Smooth muscle cell (in vitro differentiated cells): ENCODE measurements around the gene ANXA2. TPM values are rescaled to one million over a fixed set of nuclear protein-coding genes. Genes with fewer than 3 reads are reported as not detected.
A peak's percentile ranks its signal among the peaks of the same experiment; 100 is the strongest.

ENCODE experiments used
- DNase-seq: peaks from one replicate; lab custom pipeline; 2025; ENCODE audit not compliant: unreplicated experiment; lab: John Stamatoyannopoulos, UW
- H2AFZ ChIP-seq: fragments of 200-600 bp; sonication (generic); 2 replicates; pipeline ENCODE4 v1.6.0; 2016; ENCODE audit warnings: antibody characterized with exemption, low read depth, mild to moderate bottlenecking
- H3F3A ChIP-seq: fragments of 200-600 bp; sonication (generic); 2 replicates; pipeline ENCODE4 v1.6.0; 2017; ENCODE audit warnings: antibody characterized with exemption, low read depth
- H3K27ac ChIP-seq: fragments of 200-600 bp; sonication (generic); 2 replicates; pipeline ENCODE4 v1.5.1; 2016; ENCODE audit warnings: low read depth, mild to moderate bottlenecking
- H3K27me3 ChIP-seq: fragments of 200-600 bp; sonication (generic); 2 replicates; pipeline ENCODE4 v1.6.1; 2016; ENCODE audit warnings: low read depth, mild to moderate bottlenecking
- H3K36me3 ChIP-seq: fragments of 200-600 bp; sonication (generic); 2 replicates; pipeline ENCODE4 v1.5.1; 2016; ENCODE audit warnings: low read depth
- H3K4me1 ChIP-seq: fragments of 200-600 bp; sonication (generic); 2 replicates; pipeline ENCODE4 v1.5.1; 2016; ENCODE audit warnings: low read depth
- H3K4me2 ChIP-seq: fragments of 200-600 bp; sonication (generic); 2 replicates; pipeline ENCODE4 v1.6.0; 2016; ENCODE audit warnings: mild to moderate bottlenecking
- H3K4me3 ChIP-seq: fragments of 200-600 bp; sonication (generic); 2 replicates; pipeline ENCODE4 v1.5.1; 2016; ENCODE audit warnings: mild to moderate bottlenecking
- H3K79me2 ChIP-seq: fragments of 200-600 bp; sonication (generic); 2 replicates; pipeline ENCODE4 v1.6.0; 2016; ENCODE audit warnings: low read depth, mild to moderate bottlenecking
- H3K9ac ChIP-seq: fragments of 200-600 bp; sonication (generic); 2 replicates; pipeline ENCODE4 v1.6.0; 2016; ENCODE audit warnings: low read depth
- H3K9me3 ChIP-seq: fragments of 200-600 bp; sonication (generic); replicated peaks from 2 replicates; pipeline ENCODE4 v1.5.1; 2016; ENCODE audit warnings: low read depth
- H4K20me1 ChIP-seq: fragments of 200-600 bp; sonication (generic); 2 replicates; pipeline ENCODE4 v1.6.0; 2016; ENCODE audit warnings: low read depth
- WGBS: methylation state at CpG from one replicate; pipeline ENCODE4 v1.1.7; 2016; ENCODE audit warnings: low lambda C conversion rate; 5-methylcytosine and 5-hydroxymethylcytosine counted together
- polyA plus RNA-seq: library from polyadenylated mRNA; unstranded; fragments of >200 nt; fragmentation: Nextera tagmentation; extraction: Ambion mirVana; gene quantifications from 2 replicates; pipeline ENCODE4 v1.2.1, GENCODE V29; 2016
- total RNA-seq: library from RNA; depleted of rRNA; stranded (reverse); fragments of >200 nt; gene quantifications from 2 replicates; pipeline ENCODE4 v1.2.3, GENCODE V29; 2014
- TF ChIP-seq, protein P1 (sequence below): fragments of 200-600 bp; sonication (generic); IDR thresholded peaks from 2 replicates; pipeline ENCODE4 v1.5.1; 2017; ENCODE audit warnings: borderline replicate concordance, mild to moderate bottlenecking, antibody characterized with exemption; ENCODE audit not compliant: insufficient read depth, poor library complexity, severe bottlenecking

ANXA2 gene
- total and polyA plus RNA-seq, 2 experiments from 2014 or later = 2,477 to 2,665 TPM

DNA sequence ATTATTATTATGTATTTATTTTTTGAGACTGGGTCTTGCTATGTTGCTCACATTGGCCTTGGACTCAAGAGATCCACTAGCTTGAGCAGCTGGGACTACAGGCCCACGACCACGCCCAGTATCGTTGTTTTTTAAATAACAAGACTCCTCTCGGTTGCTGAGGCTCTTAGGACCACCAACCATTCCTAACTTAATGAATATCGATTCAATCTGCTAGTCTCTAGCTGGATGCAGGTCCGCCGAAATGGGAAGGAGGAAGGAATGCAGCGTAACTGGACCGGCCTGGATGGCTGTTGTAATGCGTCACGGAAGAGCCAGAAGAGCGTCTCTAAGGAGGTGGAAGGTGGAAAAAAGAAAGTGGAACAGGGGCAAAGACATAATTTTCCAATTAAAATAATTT is 1.7 kb downstream of the ANXA2 start:
- peak overlapping the region; percentile 89 for H3K4me2 ChIP-seq
- no peaks in the 10 kb centered on the region for H3K9me3 ChIP-seq
- no peaks in the 10 kb centered on the region for H3K27me3 ChIP-seq
- peaks cover 62% of the 10 kb centered on the region for H4K20me1 ChIP-seq
- DNase-seq = no peak
- 22% methylated on average over 12 of the region's 12 CpGs for WGBS
- H3K4me1 ChIP-seq = peaks cover 62% of the 10 kb centered on the region
- H2AFZ ChIP-seq = no peak overlapping the region
- TF ChIP-seq, protein P1, sequence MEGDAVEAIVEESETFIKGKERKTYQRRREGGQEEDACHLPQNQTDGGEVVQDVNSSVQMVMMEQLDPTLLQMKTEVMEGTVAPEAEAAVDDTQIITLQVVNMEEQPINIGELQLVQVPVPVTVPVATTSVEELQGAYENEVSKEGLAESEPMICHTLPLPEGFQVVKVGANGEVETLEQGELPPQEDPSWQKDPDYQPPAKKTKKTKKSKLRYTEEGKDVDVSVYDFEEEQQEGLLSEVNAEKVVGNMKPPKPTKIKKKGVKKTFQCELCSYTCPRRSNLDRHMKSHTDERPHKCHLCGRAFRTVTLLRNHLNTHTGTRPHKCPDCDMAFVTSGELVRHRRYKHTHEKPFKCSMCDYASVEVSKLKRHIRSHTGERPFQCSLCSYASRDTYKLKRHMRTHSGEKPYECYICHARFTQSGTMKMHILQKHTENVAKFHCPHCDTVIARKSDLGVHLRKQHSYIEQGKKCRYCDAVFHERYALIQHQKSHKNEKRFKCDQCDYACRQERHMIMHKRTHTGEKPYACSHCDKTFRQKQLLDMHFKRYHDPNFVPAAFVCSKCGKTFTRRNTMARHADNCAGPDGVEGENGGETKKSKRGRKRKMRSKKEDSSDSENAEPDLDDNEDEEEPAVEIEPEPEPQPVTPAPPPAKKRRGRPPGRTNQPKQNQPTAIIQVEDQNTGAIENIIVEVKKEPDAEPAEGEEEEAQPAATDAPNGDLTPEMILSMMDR = no peak
- H3K27ac ChIP-seq = peak overlapping the region; percentile 99
- no peaks in the 10 kb centered on the region for H3K36me3 ChIP-seq
- peak overlapping the region; percentile 99 for H3K9ac ChIP-seq
- H3K79me2 ChIP-seq = peaks cover 63% of the 10 kb centered on the region
- peak overlapping the region; percentile 98 for H3K4me3 ChIP-seq
- peaks cover 66% of the 10 kb centered on the region for H3F3A ChIP-seq

DNA sequence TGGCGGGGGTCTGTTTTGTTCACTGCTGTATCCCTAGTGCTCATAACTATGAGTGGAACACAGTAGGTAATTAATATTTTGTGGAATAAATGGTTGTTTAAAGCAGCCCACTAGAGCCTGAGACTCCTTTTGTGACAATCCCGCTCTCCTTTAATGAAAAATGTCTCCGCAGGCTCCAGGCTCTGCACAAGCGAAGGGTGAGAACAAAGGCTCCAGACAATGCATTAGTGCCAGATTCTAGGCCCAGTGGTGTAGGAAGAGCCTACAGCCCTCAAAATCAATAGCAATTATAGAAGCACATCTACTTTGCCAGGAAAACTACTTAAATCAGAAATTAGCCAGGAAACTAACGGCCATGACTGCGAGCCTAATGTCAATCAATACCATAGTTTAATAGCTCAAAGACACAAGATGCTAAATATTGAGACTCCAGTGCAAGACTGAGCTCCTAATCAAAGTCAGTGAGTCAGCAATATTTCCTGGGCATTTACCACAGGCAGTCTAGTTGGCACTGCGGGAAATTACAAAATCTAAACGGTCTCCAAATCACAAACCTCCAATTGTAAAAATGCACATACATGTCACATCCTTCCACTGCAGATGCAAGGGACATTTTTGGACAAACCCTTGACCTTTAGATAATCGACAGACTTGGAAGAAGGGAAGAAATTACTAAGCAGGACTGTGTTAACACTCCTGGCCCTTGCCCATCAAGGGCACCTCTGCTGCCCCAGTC is 2.3 kb downstream of the ANXA2 start:
- Histone ChIP-seq H4K20me1 (peaks cover 69% of the 10 kb centered on the region), H3K79me2 (peaks cover 69% of the 10 kb centered on the region), H3F3A (peaks cover 70% of the 10 kb centered on the region), H2AFZ (no peak overlapping the region), H3K27me3 (no peaks in the 10 kb centered on the region), H3K9ac (peak overlapping the region; percentile 99), H3K9me3 (no peaks in the 10 kb centered on the region), H3K4me1 (peaks cover 63% of the 10 kb centered on the region), H3K4me2 (peak overlapping the region; percentile 89), H3K27ac (peak overlapping the region; percentile 99), H3K36me3 (no peaks in the 10 kb centered on the region), H3K4me3 (peak overlapping the region; percentile 98)
- 59% methylated on average over 9 of the region's 9 CpGs for WGBS
- TF ChIP-seq, protein P1 = no peak
- DNase-seq = no peak

DNA sequence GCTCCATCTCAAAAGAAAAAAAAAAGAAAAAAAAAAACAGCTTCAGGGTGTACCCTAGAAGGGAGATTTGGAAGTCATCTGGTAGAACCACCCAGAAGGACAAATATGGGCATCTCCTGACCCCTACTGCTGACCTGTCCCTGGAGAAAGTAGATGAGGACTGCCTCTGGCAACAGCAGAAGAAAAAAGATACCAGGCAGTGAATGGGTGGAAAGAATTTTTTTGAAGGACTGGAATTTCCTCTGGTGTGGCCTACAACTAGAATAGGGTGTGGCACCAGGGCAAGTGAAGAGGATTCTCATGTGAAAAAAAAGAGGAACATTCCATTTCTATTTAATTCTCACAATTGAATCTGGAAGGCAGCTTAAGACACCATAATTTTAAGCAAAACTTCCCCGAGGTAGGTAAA is 3.1 kb downstream of the ANXA2 start:
- Histone ChIP-seq H3K36me3 (no peaks in the 10 kb centered on the region), H3K9me3 (no peaks in the 10 kb centered on the region), H2AFZ (no peak overlapping the region), H3F3A (peaks cover 71% of the 10 kb centered on the region), H3K4me2 (peak overlapping the region; percentile 89), H3K4me3 (peak overlapping the region; percentile 98), H4K20me1 (peaks cover 76% of the 10 kb centered on the region), H3K9ac (peak overlapping the region; percentile 99), H3K27ac (peak overlapping the region; percentile 99), H3K79me2 (peaks cover 77% of the 10 kb centered on the region), H3K4me1 (peaks cover 65% of the 10 kb centered on the region), H3K27me3 (no peaks in the 10 kb centered on the region)
- no peak for DNase-seq
- 72% methylated on average over 1 of the region's 1 CpG for WGBS
- TF ChIP-seq, protein P1 = no peak
